Measurements from ENCODE around the gene DIMT1. TPM values are rescaled to one million over a fixed set of nuclear protein-coding genes. Genes with fewer than 3 reads are reported as not detected.

The DIMT1 gene
- total RNA-seq (2022; extraction: Qiagen RNA extraction): 35.9 to 40.7 TPM (median 37.9 TPM) in 5 replicates

GRCh38 chr5:62403411-62404250 lies at the start of gene DIMT1:
Gene DIMT1, minus strand, starts transcription at chr5:62403905. Its CDS starts 133 bp downstream, at chr5:62403772.

GRCh38 chr5:62412549-62413329 lies 9.0 kb upstream of the DIMT1 start, which contains the start of gene IPO11:
Gene IPO11, plus strand, starts transcription at chr5:62412763. Its CDS starts 24,517 bp downstream, at chr5:62437280.

Other genes with a start within 250 kb of the DIMT1 start
- gene KIF2A, start 97.7 kb downstream of the DIMT1 start, total RNA-seq (2022; extraction: Qiagen RNA extraction): 26.8 to 47.0 TPM (median 33.5 TPM) in 5 replicates
- gene IPO11, start 8.9 kb upstream of the DIMT1 start, total RNA-seq (2022; extraction: Qiagen RNA extraction): 14.6 to 15.7 TPM (median 15.3 TPM) in 5 replicates
- gene LRRC70, start 174.9 kb upstream of the DIMT1 start, total RNA-seq (2022; extraction: Qiagen RNA extraction): 0.11 to 0.31 TPM (median 0.13 TPM) in 5 replicates